OCI-M2 (cell line): ENCODE measurements around the gene WDR27.

ENCODE experiments used
- DNase-seq: peaks from one replicate; lab custom pipeline; 2025; ENCODE audit not compliant: unreplicated experiment; lab: John Stamatoyannopoulos, UW

WDR27 gene

GRCh38 chr6:169411722-169412121 lies 290.1 kb downstream of the WDR27 start:
- no peak for DNase-seq

DNA sequence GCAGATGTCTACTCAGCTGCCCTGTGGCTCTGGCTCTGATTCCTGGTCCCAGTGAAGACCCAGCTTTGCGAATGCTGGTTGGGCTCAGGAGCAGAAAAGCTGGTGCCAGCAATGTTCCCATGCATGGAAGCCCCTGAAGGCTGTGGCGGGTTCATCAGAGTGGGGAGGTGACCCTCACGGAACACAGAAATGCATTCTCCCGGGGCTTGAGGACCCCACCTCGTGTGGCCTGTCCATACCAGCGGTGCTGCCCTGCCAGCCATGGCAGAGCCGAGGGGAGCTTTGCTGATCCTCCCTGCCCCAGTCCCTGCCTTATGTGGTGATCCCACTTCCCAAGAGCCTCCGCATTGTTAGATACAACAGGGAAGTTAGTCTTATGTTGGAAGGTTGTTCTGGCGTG lies 290.5 kb downstream of the WDR27 start:
- no peak for DNase-seq

GRCh38 chr6:169409742-169410312 lies 292.0 kb downstream of the WDR27 start:
- no peak for DNase-seq

GRCh38 chr6:169407325-169407724 lies 294.5 kb downstream of the WDR27 start:
- no peak for DNase-seq
